GM20431 (cell line): ENCODE results near the gene CTDSPL.
"Not testable (repeated sequence)": the region's sequence is repeated elsewhere in the genome, so short reads cannot be mapped to it uniquely, and the experiment has no call there.

Experiments used
- in situ Hi-C: fragments of 300-500 bp; cut with MseI, MboI; formaldehyde crosslinking; loops from one replicate; pipeline ENCODE4 v1.15.0; 2020; ENCODE audit warnings: low sequenced_read_pairs; ENCODE audit not compliant: unreplicated experiment

The CTDSPL gene

DNA sequence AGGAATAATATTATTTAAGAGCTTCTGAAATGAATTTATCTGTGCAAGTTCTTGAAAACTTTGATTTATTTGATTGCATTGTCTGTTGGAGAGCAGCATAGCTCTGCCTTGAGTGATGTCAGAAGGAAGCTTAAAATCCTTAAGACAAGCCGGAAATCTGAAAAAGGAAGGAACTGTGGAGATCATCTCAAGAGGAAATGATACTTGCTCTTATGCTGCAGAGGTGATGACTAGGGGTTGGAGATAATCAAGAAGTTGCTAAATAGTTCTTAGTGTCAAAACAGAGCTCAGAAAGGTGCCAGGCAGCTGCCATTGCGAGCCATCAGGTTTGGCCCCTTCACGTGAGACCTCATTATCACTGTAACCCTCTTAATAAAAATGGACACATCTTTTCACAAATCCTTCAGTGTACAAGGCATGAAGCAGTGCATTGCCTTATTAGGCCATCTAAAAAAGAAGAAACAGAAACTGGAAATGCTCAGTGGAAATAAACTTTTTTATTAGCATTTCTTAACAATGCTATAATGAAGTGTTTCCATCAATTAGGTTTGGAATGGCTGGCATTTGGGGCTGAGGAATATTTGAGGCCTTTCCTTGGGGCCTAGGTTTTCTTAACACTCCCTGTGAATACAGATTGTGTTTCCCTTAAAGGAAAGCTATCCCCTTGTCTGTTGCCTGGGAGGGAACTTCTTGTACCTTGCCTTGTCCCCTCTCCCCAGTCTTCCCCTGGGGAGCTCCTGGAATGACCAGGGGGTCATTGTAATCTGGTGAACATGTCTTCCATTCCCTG lies 94.4 kb downstream of the CTDSPL start:
- in situ Hi-C loops = no loop called here

DNA sequence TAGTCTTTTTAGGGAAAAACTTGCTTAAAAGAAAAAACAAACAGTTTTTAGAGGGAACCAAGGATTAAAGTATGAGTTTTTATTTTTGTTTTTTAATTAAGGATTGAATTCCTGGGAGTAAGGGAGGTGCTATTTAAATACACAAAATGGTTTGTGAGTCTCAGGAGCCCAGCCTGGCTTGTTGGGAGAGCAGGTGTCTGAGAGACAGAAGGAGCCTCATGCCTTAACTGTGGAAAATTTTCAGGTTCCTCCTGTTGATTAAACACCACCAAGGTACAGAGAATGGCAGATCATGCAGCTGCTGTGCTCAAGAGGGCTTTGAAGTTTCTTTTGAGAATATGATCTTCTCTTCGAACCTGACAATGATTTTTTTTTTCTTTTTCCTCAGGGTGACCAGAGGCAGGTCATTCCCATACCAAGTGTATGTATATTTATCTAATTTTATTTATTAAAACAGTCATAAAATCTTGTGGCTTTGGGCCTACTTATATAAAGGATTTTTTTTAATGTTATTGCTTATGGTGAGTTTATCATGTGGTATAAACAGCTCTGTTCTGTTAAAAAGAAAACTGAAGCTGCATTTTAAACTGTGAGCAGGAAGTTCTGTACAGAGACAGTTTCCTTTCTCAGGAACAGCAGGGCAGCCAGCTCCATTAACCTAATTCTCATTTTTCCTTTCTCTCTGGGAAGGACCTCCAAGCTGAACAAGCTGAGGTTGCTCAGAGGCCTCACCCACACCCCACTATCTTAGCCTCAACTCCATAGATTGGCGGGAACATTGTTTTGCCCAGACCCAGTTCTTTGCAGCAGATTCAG lies 95.3 kb downstream of the CTDSPL start:
- in situ Hi-C loops = no loop called here

DNA sequence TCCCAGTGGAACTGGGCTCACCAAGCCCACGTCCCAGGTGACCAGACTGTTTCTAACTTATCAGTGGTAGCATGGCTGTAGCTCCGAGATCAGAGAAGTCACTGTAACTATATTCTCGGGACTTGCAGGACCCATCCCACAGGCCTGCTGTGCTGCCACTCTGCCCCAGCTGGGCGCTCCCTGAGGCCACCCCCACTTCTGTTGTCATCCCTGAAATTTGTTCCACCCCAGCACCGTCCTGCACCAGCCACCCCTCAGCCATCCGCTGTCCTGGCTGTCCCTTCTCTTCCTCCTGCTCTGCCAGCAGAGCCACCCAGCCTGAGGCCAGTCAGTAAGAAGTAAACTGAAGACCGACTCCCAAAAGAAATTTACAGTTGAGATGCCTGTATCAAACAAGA lies 95.9 kb downstream of the CTDSPL start:
- in situ Hi-C loops = no loop called here

- in situ Hi-C loops = loop anchor here (10.0 kb wide), 1 partner anchor 107 kb away; no protein-coding TSS in a partner anchor
These were observed 100.1 kb downstream of the CTDSPL start for GRCh38 chr3:37961622-37962431.

- in situ Hi-C loops = loop anchor here (10.0 kb wide), 1 partner anchor 108 kb away; no protein-coding TSS in a partner anchor
These were observed 101.3 kb downstream of the CTDSPL start for GRCh38 chr3:37963016-37963415.

GRCh38 chr3:37963635-37964034 lies 102.0 kb downstream of the CTDSPL start:
- in situ Hi-C loops = loop anchor here (10.0 kb wide), 1 partner anchor 109 kb away; no protein-coding TSS in a partner anchor

DNA sequence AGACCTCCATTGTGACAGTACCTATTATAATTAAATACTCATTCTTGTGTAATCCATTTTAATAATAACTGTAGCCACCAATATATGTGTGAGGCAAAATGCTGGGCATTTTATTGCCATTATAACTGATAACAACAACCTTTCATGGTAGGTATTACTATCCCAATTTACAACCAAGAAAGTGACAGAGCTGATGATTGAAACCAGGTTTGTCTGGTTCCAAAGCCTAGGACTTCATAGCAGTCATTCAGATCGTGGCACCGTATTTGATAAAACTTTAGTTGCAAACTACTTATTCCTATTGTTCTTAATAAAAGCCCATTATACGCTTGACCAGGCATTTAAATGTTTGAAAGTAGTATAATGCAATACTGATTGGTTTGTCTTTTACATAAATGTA lies 102.5 kb downstream of the CTDSPL start:
- in situ Hi-C loops = loop anchor here (10.0 kb wide), 1 partner anchor 109 kb away; no protein-coding TSS in a partner anchor

DNA sequence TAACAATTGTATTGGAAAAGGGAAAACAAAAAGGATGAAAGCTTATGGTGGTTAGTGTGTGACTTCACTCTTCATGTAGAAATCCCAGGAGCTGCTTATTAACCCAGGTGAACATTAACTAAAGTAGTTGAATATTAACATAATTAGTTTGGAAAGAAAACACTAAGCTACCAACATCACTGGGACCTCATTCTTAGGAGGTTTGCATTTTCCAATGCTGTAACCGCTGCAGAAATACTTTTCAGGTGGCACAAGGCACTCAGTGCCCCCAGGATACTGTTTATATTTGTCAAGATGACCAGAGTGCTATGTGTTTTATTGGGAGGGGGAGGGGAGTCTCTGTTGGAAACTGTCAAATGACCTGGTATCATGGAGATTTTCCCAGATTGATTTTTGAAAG lies 103.0 kb downstream of the CTDSPL start:
- in situ Hi-C loops = loop anchor here (10.0 kb wide), 1 partner anchor 110 kb away; no protein-coding TSS in a partner anchor

GRCh38 chr3:37967260-37967881 lies 105.7 kb downstream of the CTDSPL start:
- in situ Hi-C loops = loop anchor here (10.0 kb wide), 1 partner anchor 113 kb away; no protein-coding TSS in a partner anchor

DNA sequence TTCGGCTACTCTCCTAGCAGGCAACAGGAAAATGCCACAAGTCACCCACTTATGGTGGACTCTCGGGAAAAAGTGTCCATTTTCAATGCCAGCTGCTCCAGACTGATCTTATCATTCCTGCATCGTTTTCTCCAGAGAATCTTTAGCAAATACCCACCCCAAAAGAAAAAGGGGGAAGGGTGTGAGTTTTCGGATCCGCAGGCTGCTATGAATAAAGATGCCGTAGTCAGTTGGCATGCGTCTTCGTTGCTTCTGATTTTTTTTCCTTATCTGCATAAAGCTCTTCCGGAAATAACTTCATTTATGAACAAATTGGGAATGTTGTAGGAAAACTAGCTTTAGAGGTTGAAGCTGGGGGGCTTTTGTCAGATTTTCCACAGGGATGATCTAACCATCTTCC lies 106.5 kb downstream of the CTDSPL start:
- in situ Hi-C loops = loop anchor here (10.0 kb wide), 1 partner anchor 113 kb away; no protein-coding TSS in a partner anchor

- in situ Hi-C loops = loop anchor here (10.0 kb wide), 1 partner anchor 114 kb away; no protein-coding TSS in a partner anchor
These were observed 107.3 kb downstream of the CTDSPL start for GRCh38 chr3:37968813-37969595.

DNA sequence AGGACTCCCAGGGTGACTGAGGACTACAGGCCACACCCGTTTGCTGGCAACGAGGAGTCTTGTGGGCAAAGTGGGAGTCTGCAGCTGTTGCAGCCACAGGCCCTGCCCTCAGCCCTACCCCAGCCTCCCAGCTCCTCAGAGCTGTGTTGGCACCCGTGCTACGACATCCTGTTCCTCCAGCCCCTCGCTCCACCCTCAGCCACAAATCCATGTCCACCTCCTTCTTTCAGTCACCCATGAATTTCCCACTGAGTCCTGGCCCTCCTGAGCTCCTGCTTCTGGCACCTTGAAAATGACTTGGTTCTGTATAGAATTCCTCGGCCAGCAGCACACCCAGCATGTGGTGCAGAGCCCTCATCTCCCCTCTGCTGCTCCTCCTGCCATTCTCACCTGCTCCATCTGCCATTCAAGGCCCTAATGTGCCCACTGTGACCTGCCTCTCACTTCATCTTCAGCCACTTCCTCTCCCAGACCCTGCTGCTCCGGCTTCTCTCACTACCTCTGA lies 108.0 kb downstream of the CTDSPL start:
- in situ Hi-C loops = loop anchor here (10.0 kb wide), 1 partner anchor 115 kb away; no protein-coding TSS in a partner anchor

GRCh38 chr3:37970802-37971201 lies 109.1 kb downstream of the CTDSPL start:
- in situ Hi-C loops = no loop called here

GRCh38 chr3:37971467-37971866 lies 109.8 kb downstream of the CTDSPL start:
- in situ Hi-C loops = no loop called here

DNA sequence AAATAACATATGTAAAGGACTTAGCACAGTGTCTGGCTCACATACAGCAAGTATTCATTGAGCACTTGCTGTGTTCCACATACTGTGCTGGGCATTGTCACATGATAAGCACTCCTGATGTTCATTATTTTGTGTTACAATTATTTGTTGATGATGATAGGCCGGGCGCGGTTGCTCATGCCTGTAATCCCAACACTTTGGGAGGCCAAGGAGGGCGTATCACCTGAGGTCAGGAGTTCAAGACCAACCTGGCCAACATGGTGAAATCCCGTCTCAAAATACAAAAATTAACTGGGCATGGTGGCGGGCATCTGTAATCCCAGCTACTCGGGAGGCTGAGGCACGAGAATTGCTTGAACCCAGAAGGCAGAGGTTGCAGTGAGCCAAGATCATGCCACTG lies 110.4 kb downstream of the CTDSPL start:
- in situ Hi-C loops = not testable (repeated sequence)

GRCh38 chr3:37973246-37974054 lies 111.8 kb downstream of the CTDSPL start:
- in situ Hi-C loops = no loop called here
